HCT116 (cell line): ENCODE data around the gene IFI44.

Experiments
- CTCF ChIP-seq, 3 experiments: fragments of 200-600 bp in 1 of 3; sonication (generic) in 1 of 3; IDR thresholded peaks in 2 of 3; conservative IDR thresholded peaks in 1 of 3; 2 replicates each; pipeline ENCODE4 v1.5.1; 2012 to 2017; ENCODE audit warnings: low read depth in 2 of 3, low read length in 2 of 3, antibody characterized with exemption in 1 of 3, borderline replicate concordance in 1 of 3, control low read depth in 1 of 3, mild to moderate bottlenecking in 1 of 3, mixed read lengths in 1 of 3, mixed run types in 1 of 3, moderate library complexity in 1 of 3; ENCODE audit not compliant: insufficient read depth in 1 of 3
- EZH2phosphoT487 ChIP-seq: fragments of 200-600 bp; IDR thresholded peaks from 2 replicates; pipeline ENCODE4 v1.6.1; 2018; ENCODE audit warnings: antibody characterized with exemption, borderline replicate concordance
- FOSL1 ChIP-seq: IDR thresholded peaks from 2 replicates; pipeline ENCODE4 v1.6.1; 2012; ENCODE audit warnings: low read depth
- POLR2A ChIP-seq: IDR thresholded peaks from 2 replicates; pipeline ENCODE4 v1.7.0; 2011; ENCODE audit warnings: borderline replicate concordance; ENCODE audit not compliant: insufficient read depth, insufficient read length; ENCODE audit errors: extremely low read depth
- RAD21 ChIP-seq: IDR thresholded peaks from 2 replicates; pipeline ENCODE4 v1.6.1; 2012; ENCODE audit warnings: low read depth, mild to moderate bottlenecking
- ZFX ChIP-seq: fragments of 450-650 bp; IDR thresholded peaks from 2 replicates; pipeline ENCODE4 v1.6.1; 2017

- TF ChIP-seq CTCF (IDR thresholded peaks at IDR 0.05 in 2 of 3, conservative IDR thresholded peaks at IDR 0.05 in 1 of 3; ENCODE audit: borderline replicate concordance in 1 of 3, insufficient read depth in 1 of 3, low read depth in 2 of 3, low read length in 2 of 3) (no peak), RAD21 (no peak), POLR2A (no peak), FOSL1 (no peak), ZFX (no peak), EZH2phosphoT487 (no peak)
Observed at GRCh38 chr1:78630600-78630999, 19.0 kb upstream of the IFI44 start.
